SK-N-SH (cell line): ENCODE data around the gene S100A5. TPM values are rescaled to one million over a fixed set of nuclear protein-coding genes. Genes with fewer than 3 reads are reported as not detected.

ENCODE experiments used
- CTCF ChIA-PET: fragments of 300-600, 350-600 bp; formaldehyde crosslinking; extraction: SDS; loops from one replicate; lab custom pipeline; 2021; lab: Yijun Ruan, JAX
- POLR2A ChIA-PET: fragments of 350-600 bp; sonication (Branson Sonifier 250); formaldehyde crosslinking; extraction: SDS; loops from one replicate; lab custom pipeline; 2020; ENCODE audit warnings: antibody characterized with exemption, inconsistent platforms; lab: Yijun Ruan, JAX
- DNase-seq: peaks from one replicate; pipeline ENCODE4 v3.0.0; 2012
- H2AFZ ChIP-seq: fragments of 200-600 bp; sonication (generic); 2 replicates; pipeline ENCODE4 v1.8.1; 2016; ENCODE audit warnings: antibody characterized with exemption, mild to moderate bottlenecking, low read depth
- H3F3A ChIP-seq: fragments of 200-600 bp; sonication (generic); replicated peaks from 2 replicates; pipeline ENCODE3; 2016; ENCODE audit warnings: antibody characterized with exemption, mild to moderate bottlenecking; ENCODE audit not compliant: insufficient read depth
- H3K27ac ChIP-seq, 2 experiments: fragments of 200-500 bp in 1 of 2; fragments of 200-600 bp in 1 of 2; sonication (Bioruptor generic) in 1 of 2; sonication (generic), shearing (Covaris generic) in 1 of 2; 2 replicates each; pipeline versions ENCODE4 v1.5.1 to v1.6.1; 2014 to 2016; ENCODE audit warnings: low read depth in 2 of 2, inconsistent platforms in 1 of 2, low read length in 1 of 2, mild to moderate bottlenecking in 1 of 2, mixed read lengths in 1 of 2
- H3K27me3 ChIP-seq: fragments of 200-600 bp; sonication (generic), shearing (Covaris generic); 2 replicates; pipeline ENCODE4 v1.6.1; 2016; ENCODE audit warnings: mixed run types; ENCODE audit not compliant: insufficient read depth
- H3K36me3 ChIP-seq, 2 experiments: fragments of 200-500 bp in 1 of 2; fragments of 200-600 bp in 1 of 2; sonication (Bioruptor generic) in 1 of 2; sonication (generic) in 1 of 2; replicated peaks in 1 of 2; 2 replicates each; pipeline versions ENCODE3 to v1.5.1; 2014 to 2016; ENCODE audit warnings: low read length in 1 of 2, mild to moderate bottlenecking in 1 of 2; ENCODE audit not compliant: insufficient read depth in 2 of 2, control insufficient read depth in 1 of 2
- H3K4me1 ChIP-seq, 2 experiments: fragments of 200-500 bp in 1 of 2; fragments of 200-600 bp in 1 of 2; sonication (Bioruptor generic) in 1 of 2; sonication (generic), shearing (Covaris generic) in 1 of 2; 2 replicates each; pipeline versions ENCODE4 v1.5.1 to v1.6.1; 2014 to 2016; ENCODE audit warnings: low read depth in 1 of 2, low read length in 1 of 2, mixed run types in 1 of 2; ENCODE audit not compliant: insufficient read depth in 2 of 2, control insufficient read depth in 1 of 2
- H3K4me2 ChIP-seq: fragments of 200-600 bp; sonication (generic), shearing (Covaris generic); 2 replicates; pipeline ENCODE4 v1.6.1; 2017; ENCODE audit warnings: mixed run types
- H3K4me3 ChIP-seq, 2 experiments: fragments of 200-500 bp in 1 of 2; fragments of 200-600 bp in 1 of 2; sonication (Bioruptor generic) in 1 of 2; sonication (generic), shearing (Covaris generic) in 1 of 2; 2 replicates each; pipeline versions ENCODE4 v1.5.1 to v1.8.1; 2014 to 2016; ENCODE audit warnings: low read depth in 2 of 2, inconsistent platforms in 1 of 2, low read length in 1 of 2, mild to moderate bottlenecking in 1 of 2, mixed read lengths in 1 of 2, moderate library complexity in 1 of 2
- H3K79me2 ChIP-seq: fragments of 200-600 bp; sonication (generic); 2 replicates; pipeline ENCODE4 v1.8.1; 2017; ENCODE audit warnings: mild to moderate bottlenecking; ENCODE audit not compliant: insufficient read depth
- H3K9ac ChIP-seq: fragments of 200-600 bp; sonication (generic); 2 replicates; pipeline ENCODE4 v1.6.1; 2017; ENCODE audit warnings: mixed run types
- H3K9me2 ChIP-seq: fragments of 200-600 bp; sonication (generic); 2 replicates; pipeline ENCODE4 v1.6.1; 2017; ENCODE audit warnings: mixed run types
- H3K9me3 ChIP-seq: fragments of 200-600 bp; sonication (generic); 2 replicates; pipeline ENCODE4 v1.6.1; 2017; ENCODE audit warnings: mixed run types, mild to moderate bottlenecking, moderate library complexity
- H4K20me1 ChIP-seq: fragments of 200-600 bp; sonication (generic); 2 replicates; pipeline ENCODE4 v1.6.1; 2017; ENCODE audit warnings: mild to moderate bottlenecking, mixed run types; ENCODE audit not compliant: insufficient read depth
- CHD2 ChIP-seq: fragments of 150-350 bp; IDR thresholded peaks from 2 replicates; pipeline ENCODE4 v1.6.1; 2018; ENCODE audit warnings: low read length; ENCODE audit not compliant: partially characterized antibody
- CTCF ChIP-seq: fragments of 200-600 bp; sonication (generic); IDR thresholded peaks from 2 replicates; pipeline ENCODE4 v1.6.1; 2017; ENCODE audit warnings: antibody characterized with exemption, mild to moderate bottlenecking, moderate library complexity
- FOSL2 ChIP-seq: IDR thresholded peaks from 2 replicates; pipeline ENCODE4 v1.4.0; 2012; ENCODE audit warnings: low read depth, mild to moderate bottlenecking, moderate library complexity, borderline replicate concordance
- JUND ChIP-seq: IDR thresholded peaks from 2 replicates; pipeline ENCODE4 v1.4.0; 2012
- REST ChIP-seq: IDR thresholded peaks from 2 replicates; pipeline ENCODE4 v1.6.1; 2012; ENCODE audit warnings: mild to moderate bottlenecking, low read depth, low read length, moderate library complexity
- RFX5 ChIP-seq: IDR thresholded peaks from 2 replicates; pipeline ENCODE4 v1.6.1; 2012; ENCODE audit warnings: mild to moderate bottlenecking, improper control_type of control experiment, low read length
- RXRA ChIP-seq: IDR thresholded peaks from 2 replicates; pipeline ENCODE4 v1.4.0; 2012; ENCODE audit warnings: low read depth, mild to moderate bottlenecking, borderline replicate concordance
- TCF12 ChIP-seq: IDR thresholded peaks from 2 replicates; pipeline ENCODE4 v1.4.0; 2012
- YY1 ChIP-seq: IDR thresholded peaks from 2 replicates; pipeline ENCODE4 v1.4.0; 2012; ENCODE audit warnings: low read depth, mild to moderate bottlenecking
- polyA plus RNA-seq, 3 experiments: library from polyadenylated mRNA; depleted of rRNA; stranded (reverse); fragments of >200 nt; gene quantifications; 2 replicates each; pipeline ENCODE4 v1.2.3, GENCODE V29; 2012
- TF ChIP-seq, protein P1 (sequence below): IDR thresholded peaks from 2 replicates; pipeline ENCODE4; 2012

The S100A5 gene
- polyA plus RNA-seq, 1 of the 3 experiments (the other 2 are of a cell fraction): 0.15 TPM

- Histone ChIP-seq H3K4me1 (peaks cover 0 to 16% of the 10 kb centered on the region in 2 experiments; a peak in 2 of 4 replicates), H2AFZ (peak overlapping the region; percentile 42), H3K27ac (peak overlapping the region in 1 of 2 experiments; percentile 68; a peak in 2 of 4 replicates), H3K9ac (no peak overlapping the region; the same call in 1 of the 2 replicates), H3K4me2 (peak overlapping the region; percentile 57; the same call in 1 of the 2 replicates), H3F3A (peaks cover under 1% of the 10 kb centered on the region), H3K79me2 (no peaks in the 10 kb centered on the region; the same call in 1 of the 2 replicates), H3K27me3 (no peaks in the 10 kb centered on the region), H3K9me2 (no peaks in the 10 kb centered on the region), H3K4me3 (no peak overlapping the region), H3K9me3 (no peaks in the 10 kb centered on the region), H3K36me3 (no peaks in the 10 kb centered on the region), H4K20me1 (no peaks in the 10 kb centered on the region)
- CTCF ChIA-PET: interaction anchor here (0.6 to 4.3 kb wide), 5 partner anchors 8 to 67 kb away, joined by 3 to 31 read pairs (median 3); no protein-coding TSS in a partner anchor
- TF ChIP-seq JUND: peak; percentile 53
- no peak for TF ChIP-seq REST
- no peak for TF ChIP-seq YY1
- TF ChIP-seq TCF12: peak; percentile 27; the same call in 1 of the 2 replicates
- 0 out of 2 replicates have a peak, but pooled peaks have one; percentile 9 for TF ChIP-seq RXRA
- no peak for TF ChIP-seq RFX5
- TF ChIP-seq, protein P1, sequence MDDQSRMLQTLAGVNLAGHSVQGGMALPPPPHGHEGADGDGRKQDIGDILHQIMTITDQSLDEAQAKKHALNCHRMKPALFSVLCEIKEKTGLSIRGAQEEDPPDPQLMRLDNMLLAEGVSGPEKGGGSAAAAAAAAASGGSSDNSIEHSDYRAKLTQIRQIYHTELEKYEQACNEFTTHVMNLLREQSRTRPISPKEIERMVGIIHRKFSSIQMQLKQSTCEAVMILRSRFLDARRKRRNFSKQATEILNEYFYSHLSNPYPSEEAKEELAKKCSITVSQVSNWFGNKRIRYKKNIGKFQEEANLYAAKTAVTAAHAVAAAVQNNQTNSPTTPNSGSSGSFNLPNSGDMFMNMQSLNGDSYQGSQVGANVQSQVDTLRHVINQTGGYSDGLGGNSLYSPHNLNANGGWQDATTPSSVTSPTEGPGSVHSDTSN: peak; percentile 69
- no peak for TF ChIP-seq CTCF
- no peak for TF ChIP-seq CHD2
- TF ChIP-seq FOSL2: no peak
- DNase-seq: no peak
- POLR2A ChIA-PET: no interaction called here
Observed at GRCh38 chr1:153578490-153578889, 37.8 kb upstream of the S100A5 start.
